GM19023 (cell line): ENCODE results near the gene EFNA5.
"Not testable (repeated sequence)": the region's sequence is repeated elsewhere in the genome, so short reads cannot be mapped to it uniquely, and the experiment has no call there.

Experiments used
- ATAC-seq: cut with Tn5 transposase; IDR thresholded peaks from one replicate; pipeline ENCODE4 v1.9.1; 2021; ENCODE audit warnings: mild to moderate bottlenecking, moderate library complexity; ENCODE audit not compliant: unreplicated experiment

EFNA5 gene

DNA sequence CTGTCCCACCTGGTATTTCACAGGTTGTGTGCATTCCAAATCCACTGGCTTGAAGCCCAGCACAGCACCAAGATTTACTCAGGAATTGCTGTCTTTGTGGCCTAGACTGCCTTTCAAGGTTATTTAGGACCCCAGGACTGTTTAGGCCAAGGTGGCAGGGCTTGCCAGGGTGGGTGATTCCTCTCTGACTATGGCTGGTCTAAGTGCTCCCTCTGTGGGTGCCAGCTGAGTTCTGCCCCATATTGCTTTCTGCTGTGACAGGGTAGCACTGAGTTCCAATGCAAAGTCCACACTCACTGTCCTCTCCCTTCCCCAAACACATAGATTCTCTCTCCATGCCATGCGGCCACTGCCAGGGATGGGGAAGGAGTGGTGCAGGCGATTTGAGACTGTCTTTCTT, 318.2 kb downstream of the EFNA5 start:
- ATAC-seq = no peak

DNA sequence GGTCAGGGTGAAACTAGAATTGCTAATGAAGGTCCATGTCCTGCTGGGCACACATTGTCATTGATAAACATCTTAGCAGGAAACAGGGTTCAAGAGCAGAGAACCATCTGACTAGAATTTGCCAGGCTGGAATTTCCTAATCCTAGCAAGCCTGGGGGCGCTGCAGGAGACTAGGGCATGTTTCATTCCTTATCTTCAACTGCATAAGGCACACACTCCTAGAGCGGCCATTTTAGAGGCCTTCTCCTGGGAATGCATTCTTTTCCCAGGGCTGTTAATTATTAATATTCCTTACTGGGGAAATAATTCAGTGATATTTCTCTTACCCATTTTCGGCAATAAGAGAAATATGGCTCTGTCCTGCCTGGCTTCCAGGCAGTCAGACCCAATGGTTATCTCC, 324.2 kb downstream of the EFNA5 start:
- not testable (repeated sequence) for ATAC-seq

DNA sequence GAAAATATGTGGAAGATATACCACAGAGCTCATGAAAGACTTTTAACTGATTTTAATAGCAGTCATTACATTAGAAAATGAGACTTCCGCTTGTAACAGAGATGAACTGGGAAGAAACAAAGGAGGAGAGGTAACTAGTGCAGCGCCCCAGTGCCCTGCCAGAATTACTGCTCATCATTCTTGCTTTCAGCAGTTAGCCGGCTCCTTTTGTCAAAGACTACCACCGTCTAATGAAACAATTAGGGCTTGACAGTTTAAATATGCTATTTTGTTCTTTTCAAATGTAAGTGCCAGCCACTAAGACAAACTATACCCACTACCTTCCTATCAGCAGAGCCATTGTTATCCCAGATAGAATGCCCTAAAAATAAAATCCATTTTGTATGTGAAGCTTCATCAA, 328.4 kb downstream of the EFNA5 start:
- no peak for ATAC-seq

DNA sequence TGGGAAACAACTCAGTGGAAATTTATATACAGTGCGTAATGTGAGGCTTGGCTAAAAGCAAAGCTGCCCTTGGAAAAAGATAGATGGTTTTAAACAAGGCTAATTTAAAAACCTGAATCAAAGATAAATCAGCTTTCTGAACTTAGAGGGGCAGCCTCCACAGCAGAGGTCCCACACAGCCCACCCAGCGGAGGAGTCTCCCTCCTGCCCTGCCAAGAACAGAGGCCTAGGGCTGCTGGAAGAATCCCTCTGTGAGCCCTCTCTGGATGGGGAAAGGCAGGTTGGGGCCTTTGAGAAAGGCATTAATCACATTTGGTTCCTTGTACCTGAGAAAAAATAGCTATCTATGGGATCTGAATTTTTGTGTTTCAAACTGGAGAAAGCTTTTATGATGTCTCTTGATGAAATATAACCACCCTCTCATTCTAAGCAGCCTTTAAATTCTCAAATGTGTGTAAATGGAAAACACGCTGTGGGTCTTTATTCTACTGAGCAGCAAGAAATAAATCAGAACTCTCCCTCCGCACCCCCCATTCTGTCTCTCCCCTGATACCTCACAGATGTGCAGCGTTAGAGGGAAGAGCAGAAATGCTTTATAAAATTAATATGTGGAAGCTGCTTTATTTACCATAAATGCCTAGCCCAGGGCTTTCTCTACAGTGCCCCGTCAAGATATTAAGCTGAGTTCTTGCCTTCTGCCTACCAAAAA, 329.2 kb downstream of the EFNA5 start:
- ATAC-seq = no peak

DNA sequence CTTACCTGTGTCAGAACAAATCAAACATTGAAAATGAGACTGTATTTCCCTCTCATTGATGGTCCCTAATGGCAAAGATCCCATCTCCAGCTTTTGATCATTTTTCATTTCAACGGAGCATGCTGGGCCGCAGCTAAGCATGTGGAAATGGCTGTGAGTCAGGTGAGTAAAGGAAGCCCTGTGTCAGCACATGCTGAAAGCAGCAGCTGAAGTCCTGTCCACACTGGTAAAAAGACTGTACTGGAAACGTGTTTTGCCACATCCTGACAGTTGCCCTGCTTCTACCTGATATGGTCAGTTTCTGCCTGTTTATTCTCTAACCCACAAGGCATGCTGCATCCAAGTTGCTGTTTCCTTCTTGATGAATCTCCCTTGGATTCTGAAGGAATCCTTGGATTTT, 330.1 kb downstream of the EFNA5 start:
- no peak for ATAC-seq

DNA sequence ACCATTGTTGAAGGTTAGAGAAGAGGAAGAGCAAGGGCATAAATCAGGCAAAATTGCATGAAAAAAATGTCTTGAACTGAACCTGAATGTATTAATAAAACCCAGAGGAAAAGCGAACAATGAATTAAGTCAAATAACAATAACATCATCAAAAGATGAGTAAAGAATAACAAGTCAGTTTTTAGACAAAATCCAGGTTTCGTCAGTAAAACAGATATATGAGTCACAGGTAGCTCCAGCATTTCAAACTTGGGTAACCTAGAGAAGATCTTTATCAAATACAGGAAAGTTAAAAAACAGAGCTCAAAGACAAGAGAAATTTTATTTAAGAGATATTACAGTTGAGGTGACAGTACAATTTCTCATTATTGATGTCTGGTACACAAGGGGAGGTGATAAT, 332.4 kb downstream of the EFNA5 start:
- ATAC-seq = no peak

DNA sequence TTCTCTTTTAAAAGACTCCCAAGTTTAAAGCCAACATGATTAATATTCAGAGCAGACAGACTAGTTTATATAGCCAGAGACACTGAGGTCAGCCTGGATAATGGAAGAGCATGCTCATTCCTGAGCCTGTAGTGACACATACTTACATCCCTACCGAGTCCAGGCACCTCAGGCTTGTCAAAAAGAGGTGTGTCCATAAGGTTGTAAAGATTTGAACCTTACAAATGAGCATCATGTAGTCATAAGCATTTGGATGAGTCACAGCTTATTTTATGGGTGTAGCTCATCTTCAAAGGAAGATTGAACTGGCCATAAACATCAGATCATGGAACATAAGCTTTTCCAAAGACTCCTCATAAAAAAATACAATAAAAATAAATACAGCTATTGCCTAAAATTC, 333.5 kb downstream of the EFNA5 start:
- ATAC-seq = no peak

DNA sequence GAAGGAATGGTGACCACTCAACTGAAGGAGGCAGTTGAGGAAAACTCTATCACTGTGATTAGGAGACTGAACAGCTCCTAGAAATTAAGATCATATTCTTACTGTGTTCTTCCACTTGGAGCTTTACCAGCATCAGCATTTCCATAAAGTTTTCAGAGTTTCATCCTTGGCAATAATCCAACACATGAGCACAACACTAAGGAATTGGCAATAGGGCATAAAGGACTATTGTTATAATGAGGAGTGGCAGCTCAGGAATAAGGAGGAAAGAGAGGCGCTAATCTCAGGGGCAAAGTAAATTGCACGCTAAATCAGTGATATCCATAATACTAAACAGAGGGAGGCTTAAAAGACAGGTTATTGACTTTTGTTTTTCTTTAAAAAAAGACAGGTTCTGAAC, 338.9 kb downstream of the EFNA5 start:
- no peak for ATAC-seq

DNA sequence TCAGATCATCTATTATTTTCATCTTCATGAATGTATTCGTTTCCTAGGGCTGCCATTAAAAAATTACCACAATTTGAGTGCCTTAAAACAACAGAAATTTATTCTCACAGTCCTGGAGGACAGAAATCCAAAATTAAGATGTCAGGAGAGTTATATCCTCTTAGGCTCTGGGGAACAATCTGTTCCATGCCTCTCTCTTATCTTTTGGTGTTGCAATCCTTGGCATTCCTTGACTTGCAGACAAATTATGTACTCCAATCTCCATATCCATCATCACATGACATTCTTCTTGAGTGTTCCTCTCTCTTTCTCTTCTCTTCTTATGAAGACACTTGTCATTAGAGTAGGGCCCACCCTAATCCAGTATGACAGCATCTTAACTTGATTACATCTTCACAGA, 339.4 kb downstream of the EFNA5 start:
- ATAC-seq = no peak

DNA sequence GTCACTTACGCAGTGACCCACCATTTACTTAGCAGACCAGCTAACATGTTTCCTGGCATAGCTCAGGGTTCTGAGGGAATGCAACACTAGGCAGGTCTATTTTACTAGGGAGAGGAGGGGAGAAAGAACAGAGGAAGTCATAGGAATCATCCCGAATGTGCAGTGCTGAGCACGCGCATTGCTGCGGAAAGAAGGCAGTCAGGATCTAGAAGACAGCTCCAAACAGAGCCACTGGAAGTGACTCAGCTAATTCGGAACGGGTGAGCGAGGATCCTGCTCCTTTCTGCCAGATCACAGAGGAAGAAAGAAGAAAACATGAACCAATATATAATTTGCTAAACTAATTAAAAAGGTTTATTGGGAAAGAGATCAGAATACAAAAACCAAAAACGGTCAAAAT, 339.8 kb downstream of the EFNA5 start:
- ATAC-seq = no peak

DNA sequence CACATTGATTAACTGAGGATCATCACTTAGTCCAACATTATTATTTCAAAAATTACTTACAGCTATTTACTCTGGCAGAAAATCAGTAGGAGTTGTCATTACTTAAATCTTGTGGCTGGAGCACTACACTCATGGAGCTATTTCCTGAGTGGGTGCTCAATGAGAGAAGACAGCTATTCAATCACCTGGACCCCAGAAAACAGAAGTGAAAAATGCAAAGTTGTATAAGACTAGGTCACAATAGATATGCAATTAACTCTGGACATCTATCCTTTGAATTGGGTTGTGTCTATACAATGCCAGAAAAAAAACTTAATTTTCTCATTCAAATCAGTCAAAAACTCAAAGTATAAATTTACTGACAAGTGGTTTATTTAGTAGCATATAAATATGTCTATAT, 340.9 kb downstream of the EFNA5 start:
- no peak for ATAC-seq
